Panc1 (cell line): ENCODE measurements around the gene CLEC2D.

Source experiments
- POLR2AphosphoS5 ChIP-seq: IDR thresholded peaks from 2 replicates; pipeline ENCODE4 v1.6.1; 2012; ENCODE audit warnings: mild to moderate bottlenecking, low read depth, low read length, moderate library complexity
- SIN3A ChIP-seq: IDR thresholded peaks from 2 replicates; pipeline ENCODE4 v1.6.1; 2012; ENCODE audit warnings: low read depth, mild to moderate bottlenecking, low read length, moderate library complexity, borderline replicate concordance; ENCODE audit not compliant: insufficient read depth
- TCF7L2 ChIP-seq: IDR thresholded peaks from 2 replicates; pipeline ENCODE4 v1.6.1; 2011; ENCODE audit warnings: mild to moderate bottlenecking, low read depth, low read length, inconsistent platforms
- TF ChIP-seq, protein P1 (sequence below): fragments of 450-650 bp; IDR thresholded peaks from 2 replicates; pipeline ENCODE4 v1.5.1; 2017; ENCODE audit warnings: mild to moderate bottlenecking
- TF ChIP-seq, protein P2 (sequence below), 2 experiments: IDR thresholded peaks; 2 replicates each; pipeline ENCODE4 v1.6.1; 2011 to 2012; ENCODE audit warnings: low read depth in 2 of 2, control low read depth in 1 of 2, low read length in 1 of 2, mild to moderate bottlenecking in 1 of 2, moderate library complexity in 1 of 2; ENCODE audit not compliant: insufficient read depth in 1 of 2

DNA sequence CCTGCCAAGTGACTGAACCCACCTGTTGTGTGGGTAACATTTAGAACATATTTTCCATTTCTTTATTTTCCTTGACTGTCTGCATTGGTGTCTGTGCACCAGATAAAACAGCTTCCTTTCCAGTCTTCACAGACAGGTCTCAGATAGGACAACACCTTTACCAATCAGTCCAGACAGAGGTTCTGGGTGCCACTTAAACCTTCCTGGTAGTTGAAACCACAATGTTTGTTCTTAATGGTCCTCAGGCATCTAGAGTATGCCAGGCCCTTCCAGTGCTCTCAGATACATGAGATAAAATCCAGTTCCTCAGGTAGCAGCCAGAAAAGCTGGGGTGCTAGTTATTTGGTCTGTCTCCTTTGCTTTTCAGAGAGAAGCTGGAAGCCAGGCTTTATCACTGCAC lies 7.0 kb upstream of the CLEC2D start:
- no peak for TF ChIP-seq TCF7L2
- TF ChIP-seq, protein P1, sequence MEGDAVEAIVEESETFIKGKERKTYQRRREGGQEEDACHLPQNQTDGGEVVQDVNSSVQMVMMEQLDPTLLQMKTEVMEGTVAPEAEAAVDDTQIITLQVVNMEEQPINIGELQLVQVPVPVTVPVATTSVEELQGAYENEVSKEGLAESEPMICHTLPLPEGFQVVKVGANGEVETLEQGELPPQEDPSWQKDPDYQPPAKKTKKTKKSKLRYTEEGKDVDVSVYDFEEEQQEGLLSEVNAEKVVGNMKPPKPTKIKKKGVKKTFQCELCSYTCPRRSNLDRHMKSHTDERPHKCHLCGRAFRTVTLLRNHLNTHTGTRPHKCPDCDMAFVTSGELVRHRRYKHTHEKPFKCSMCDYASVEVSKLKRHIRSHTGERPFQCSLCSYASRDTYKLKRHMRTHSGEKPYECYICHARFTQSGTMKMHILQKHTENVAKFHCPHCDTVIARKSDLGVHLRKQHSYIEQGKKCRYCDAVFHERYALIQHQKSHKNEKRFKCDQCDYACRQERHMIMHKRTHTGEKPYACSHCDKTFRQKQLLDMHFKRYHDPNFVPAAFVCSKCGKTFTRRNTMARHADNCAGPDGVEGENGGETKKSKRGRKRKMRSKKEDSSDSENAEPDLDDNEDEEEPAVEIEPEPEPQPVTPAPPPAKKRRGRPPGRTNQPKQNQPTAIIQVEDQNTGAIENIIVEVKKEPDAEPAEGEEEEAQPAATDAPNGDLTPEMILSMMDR, result no peak
- TF ChIP-seq, protein P2, sequence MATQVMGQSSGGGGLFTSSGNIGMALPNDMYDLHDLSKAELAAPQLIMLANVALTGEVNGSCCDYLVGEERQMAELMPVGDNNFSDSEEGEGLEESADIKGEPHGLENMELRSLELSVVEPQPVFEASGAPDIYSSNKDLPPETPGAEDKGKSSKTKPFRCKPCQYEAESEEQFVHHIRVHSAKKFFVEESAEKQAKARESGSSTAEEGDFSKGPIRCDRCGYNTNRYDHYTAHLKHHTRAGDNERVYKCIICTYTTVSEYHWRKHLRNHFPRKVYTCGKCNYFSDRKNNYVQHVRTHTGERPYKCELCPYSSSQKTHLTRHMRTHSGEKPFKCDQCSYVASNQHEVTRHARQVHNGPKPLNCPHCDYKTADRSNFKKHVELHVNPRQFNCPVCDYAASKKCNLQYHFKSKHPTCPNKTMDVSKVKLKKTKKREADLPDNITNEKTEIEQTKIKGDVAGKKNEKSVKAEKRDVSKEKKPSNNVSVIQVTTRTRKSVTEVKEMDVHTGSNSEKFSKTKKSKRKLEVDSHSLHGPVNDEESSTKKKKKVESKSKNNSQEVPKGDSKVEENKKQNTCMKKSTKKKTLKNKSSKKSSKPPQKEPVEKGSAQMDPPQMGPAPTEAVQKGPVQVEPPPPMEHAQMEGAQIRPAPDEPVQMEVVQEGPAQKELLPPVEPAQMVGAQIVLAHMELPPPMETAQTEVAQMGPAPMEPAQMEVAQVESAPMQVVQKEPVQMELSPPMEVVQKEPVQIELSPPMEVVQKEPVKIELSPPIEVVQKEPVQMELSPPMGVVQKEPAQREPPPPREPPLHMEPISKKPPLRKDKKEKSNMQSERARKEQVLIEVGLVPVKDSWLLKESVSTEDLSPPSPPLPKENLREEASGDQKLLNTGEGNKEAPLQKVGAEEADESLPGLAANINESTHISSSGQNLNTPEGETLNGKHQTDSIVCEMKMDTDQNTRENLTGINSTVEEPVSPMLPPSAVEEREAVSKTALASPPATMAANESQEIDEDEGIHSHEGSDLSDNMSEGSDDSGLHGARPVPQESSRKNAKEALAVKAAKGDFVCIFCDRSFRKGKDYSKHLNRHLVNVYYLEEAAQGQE (IDR thresholded peaks at IDR 0.05; ENCODE audit: insufficient read depth in 1 of 2, low read depth in 2 of 2, low read length in 1 of 2), result no peak
- no peak for TF ChIP-seq SIN3A
- TF ChIP-seq POLR2AphosphoS5, result no peak
